ENCODE measurements around the gene APBB2. TPM values are rescaled to one million over a fixed set of nuclear protein-coding genes. Genes with fewer than 3 reads are reported as not detected.

Gene APBB2
- total and polyA plus RNA-seq, 2 of the 8 experiments (the other 6 are each of a cell fraction or from before 2014, with no cell fraction given): 58.7 to 59.4 TPM

DNA sequence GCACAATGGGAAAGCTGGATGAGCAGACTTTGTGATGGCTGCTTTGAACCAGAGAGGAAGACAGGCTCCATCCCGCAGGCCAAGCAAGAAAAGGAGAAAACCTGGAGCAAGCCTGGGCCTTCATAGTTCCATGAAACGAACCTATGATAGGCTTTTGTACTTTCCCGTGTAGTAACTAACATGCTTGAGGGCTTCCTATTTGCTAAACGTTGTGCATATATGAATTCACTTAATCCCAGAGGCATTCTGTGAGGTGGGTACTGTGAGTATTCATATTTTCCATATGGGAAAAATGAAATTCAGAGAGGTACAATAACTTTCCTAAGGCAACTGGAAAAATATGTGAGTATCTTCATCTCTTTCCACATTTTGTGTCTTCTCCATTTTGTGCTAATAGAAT, 13.6 kb upstream of the APBB2 start:
- H3K27ac ChIP-seq (ENCODE audit: low read depth, low read length): no peak overlapping the region
- no peak overlapping the region for H2BK15ac ChIP-seq (ENCODE audit: low read length)
- no peak overlapping the region for H3K4me3 ChIP-seq (ENCODE audit: extremely low read depth in 1 of 4, insufficient read depth in 2 of 4, low read depth in 3 of 4, low read length in 4 of 4)
- no peak overlapping the region for H2AFZ ChIP-seq (ENCODE audit: low read length)
- no peak overlapping the region for H2BK12ac ChIP-seq (ENCODE audit: low read depth, low read length)
- no peak overlapping the region for H4K5ac ChIP-seq (ENCODE audit: insufficient read length, low read depth, low read length)
- H4K20me1 ChIP-seq (replicated peaks in 1 of 2; ENCODE audit: control insufficient read depth in 1 of 2, insufficient read depth in 2 of 2, low read length in 2 of 2): no peaks in the 10 kb centered on the region
- H3K36me3 ChIP-seq (ENCODE audit: control insufficient read depth in 2 of 4, insufficient read depth in 4 of 4, low read length in 3 of 4): no peaks in the 10 kb centered on the region
- no peak overlapping the region for H2BK20ac ChIP-seq (ENCODE audit: low read length)
- DNase-seq (ENCODE audit: low read depth in 1 of 2, low spot score in 2 of 2): peak in 1 of 2 experiments; percentile 23
- no peak overlapping the region for H3K18ac ChIP-seq (ENCODE audit: extremely low read depth, low read length)
- no peak overlapping the region for H3K23ac ChIP-seq (ENCODE audit: insufficient read length)
- WGBS, 2 experiments (ENCODE audit: extremely low coverage in 1 of 2, insufficient coverage in 1 of 2, insufficient read length in 1 of 2, insufficient replicate concordance in 2 of 2, low coverage in 1 of 2, low lambda C conversion rate in 2 of 2, missing lambda C conversion rate in 1 of 2): 84% methylated on average over 4 of the region's 4 CpGs; no CpG with 5 or more reads in 1 of the 2 experiments
- no peak overlapping the region for H2AK5ac ChIP-seq (ENCODE audit: low read depth, low read length)
- no peaks in the 10 kb centered on the region for H3K79me2 ChIP-seq (ENCODE audit: control insufficient read depth in 1 of 2, insufficient read depth in 2 of 2, low read length in 2 of 2)
- no peak overlapping the region for H3K9ac ChIP-seq (replicated peaks in 1 of 4; ENCODE audit: extremely low read depth in 1 of 4, low read depth in 3 of 4, low read length in 3 of 4)
- H4K8ac ChIP-seq (ENCODE audit: extremely low read depth, insufficient read depth, low read length): no peak overlapping the region
- H3K27me3 ChIP-seq (replicated peaks in 1 of 4; ENCODE audit: control insufficient read depth in 3 of 4, extremely low read depth in 1 of 4, insufficient read depth in 3 of 4, low read length in 3 of 4): no peaks in the 10 kb centered on the region
- H2BK5ac ChIP-seq (ENCODE audit: low read depth, low read length): no peak overlapping the region
- H4K91ac ChIP-seq (replicated peaks; ENCODE audit: insufficient read length, low read length): no peak overlapping the region
- H3K14ac ChIP-seq (ENCODE audit: insufficient read length): no peak overlapping the region
- no peak overlapping the region for H3K56ac ChIP-seq (replicated peaks; ENCODE audit: insufficient read length, low read depth, low read length)
- FAIRE-seq: no peak
- no peak overlapping the region for H3K4me2 ChIP-seq (ENCODE audit: insufficient read depth in 1 of 2, low read depth in 2 of 2, low read length in 2 of 2)
- no peaks in the 10 kb centered on the region for H3K9me3 ChIP-seq (ENCODE audit: insufficient read depth in 2 of 2, low read depth in 1 of 2, low read length in 1 of 2)
- H3K4ac ChIP-seq (replicated peaks; ENCODE audit: insufficient read length, low read depth, low read length): no peak overlapping the region
- no peak overlapping the region for H2BK120ac ChIP-seq (replicated peaks; ENCODE audit: low read depth, low read length)
- H3K4me1 ChIP-seq (replicated peaks in 1 of 4; ENCODE audit: control insufficient read depth in 3 of 4, insufficient read depth in 4 of 4, low read length in 3 of 4): no peaks in the 10 kb centered on the region
- CTCF ChIA-PET (ENCODE audit: partially characterized antibody): interaction anchor here (0.9 to 1.4 kb wide), 3 partner anchors 12 to 302 kb away, joined by 3 to 5 read pairs (median 4); partner anchors contain the start of gene APBB2
- H3K23me2 ChIP-seq (ENCODE audit: low read depth, low read length): no peaks in the 10 kb centered on the region
- POLR2A ChIA-PET (ENCODE audit: partially characterized antibody): interaction anchor here (1.0 to 5.7 kb wide), 3 partner anchors 9 to 29 kb away, joined by 3 to 27 read pairs (median 6); partner anchors contain the start of genes APBB2 and UCHL1
- no peaks in the 10 kb centered on the region for H3K79me1 ChIP-seq (ENCODE audit: low read depth, low read length)
- no peak for TF ChIP-seq JUN (IDR thresholded peaks at IDR 0.05; ENCODE audit: low read depth, low read length)
- no peak for TF ChIP-seq CBX5 (IDR thresholded peaks at IDR 0.05; ENCODE audit: low read depth, low read length)
- TF ChIP-seq, protein P1, sequence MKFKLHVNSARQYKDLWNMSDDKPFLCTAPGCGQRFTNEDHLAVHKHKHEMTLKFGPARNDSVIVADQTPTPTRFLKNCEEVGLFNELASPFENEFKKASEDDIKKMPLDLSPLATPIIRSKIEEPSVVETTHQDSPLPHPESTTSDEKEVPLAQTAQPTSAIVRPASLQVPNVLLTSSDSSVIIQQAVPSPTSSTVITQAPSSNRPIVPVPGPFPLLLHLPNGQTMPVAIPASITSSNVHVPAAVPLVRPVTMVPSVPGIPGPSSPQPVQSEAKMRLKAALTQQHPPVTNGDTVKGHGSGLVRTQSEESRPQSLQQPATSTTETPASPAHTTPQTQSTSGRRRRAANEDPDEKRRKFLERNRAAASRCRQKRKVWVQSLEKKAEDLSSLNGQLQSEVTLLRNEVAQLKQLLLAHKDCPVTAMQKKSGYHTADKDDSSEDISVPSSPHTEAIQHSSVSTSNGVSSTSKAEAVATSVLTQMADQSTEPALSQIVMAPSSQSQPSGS (IDR thresholded peaks at IDR 0.05; ENCODE audit: low read length): no peak

Measured in H1 (cell line).